ENCODE data around the gene PWP2.
"Not testable (repeated sequence)": the region's sequence is repeated elsewhere in the genome, so short reads cannot be mapped to it uniquely, and the experiment has no call there.

The PWP2 gene

DNA sequence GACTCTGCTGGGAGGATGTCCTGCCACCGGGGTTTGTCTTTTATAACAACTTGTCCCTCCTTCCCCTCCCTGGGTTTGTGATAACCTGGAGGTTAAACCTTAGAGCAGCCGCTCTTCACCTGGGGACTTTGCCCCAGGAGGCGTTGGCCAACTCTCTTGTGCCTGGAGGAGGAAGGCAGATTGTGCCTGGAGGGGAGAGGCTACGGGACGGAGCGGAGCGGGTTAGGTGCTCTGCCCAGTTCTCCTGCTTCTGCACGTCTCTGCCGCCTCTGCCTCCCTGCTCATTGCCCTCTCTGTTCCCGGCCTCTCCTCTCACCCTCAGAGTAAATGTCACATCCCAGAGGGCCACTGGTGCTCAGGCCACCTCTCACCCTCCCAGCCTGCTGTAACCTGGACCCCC is 63.1 kb downstream of the PWP2 start:
- not testable (repeated sequence) for DNase-seq

DNA sequence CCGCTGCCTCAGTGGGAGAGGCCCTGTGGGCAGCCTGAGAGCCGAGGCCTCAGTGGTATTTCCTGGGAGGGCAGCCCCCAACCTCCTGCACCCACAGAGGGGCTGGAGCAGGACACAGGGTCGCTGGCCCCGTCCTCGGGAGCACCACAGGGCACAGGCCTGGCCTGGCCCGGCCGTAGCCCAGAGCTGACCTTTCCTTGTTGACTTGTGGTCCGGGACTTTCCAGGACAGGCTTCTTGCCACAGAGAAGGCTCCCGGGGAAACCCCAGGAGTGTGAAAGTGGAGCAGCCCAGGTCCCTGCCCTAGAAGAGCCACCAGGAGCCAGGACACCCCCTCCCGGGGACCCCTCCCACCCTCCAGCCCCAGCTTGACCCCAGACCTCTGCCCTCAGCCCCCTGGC is 63.7 kb downstream of the PWP2 start:
- DNase-seq, result not testable (repeated sequence)

DNA sequence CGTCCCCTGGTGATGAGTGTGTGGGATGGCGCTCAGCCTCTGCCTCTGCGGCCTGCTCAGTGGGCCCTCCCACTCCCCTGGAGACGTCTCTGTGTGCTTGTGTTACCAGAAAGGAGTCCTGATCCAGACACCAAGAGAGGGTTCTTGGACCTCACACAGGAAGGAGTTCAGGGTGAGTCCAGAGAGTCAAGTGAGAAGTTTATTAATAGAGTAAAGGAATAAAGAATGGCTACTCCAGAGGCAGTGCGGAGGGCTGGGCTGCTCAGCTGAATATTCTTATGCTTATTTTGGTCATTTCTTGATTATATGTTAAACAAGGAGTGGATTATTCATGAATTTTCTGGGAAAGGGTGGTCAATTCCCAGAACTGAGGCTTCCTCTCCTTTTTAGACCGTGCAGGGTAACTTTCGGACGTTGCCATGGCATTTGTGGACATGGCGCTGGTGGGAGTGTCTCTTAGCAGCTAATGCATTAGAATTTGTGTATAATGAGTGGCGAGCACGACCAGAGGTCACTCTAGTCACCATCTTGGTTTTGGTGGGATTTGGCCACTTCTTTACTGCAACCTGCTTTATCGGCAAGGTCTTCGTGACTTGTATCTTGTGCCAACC is 64.9 kb downstream of the PWP2 start:
- DNase-seq, result not testable (repeated sequence)

DNA sequence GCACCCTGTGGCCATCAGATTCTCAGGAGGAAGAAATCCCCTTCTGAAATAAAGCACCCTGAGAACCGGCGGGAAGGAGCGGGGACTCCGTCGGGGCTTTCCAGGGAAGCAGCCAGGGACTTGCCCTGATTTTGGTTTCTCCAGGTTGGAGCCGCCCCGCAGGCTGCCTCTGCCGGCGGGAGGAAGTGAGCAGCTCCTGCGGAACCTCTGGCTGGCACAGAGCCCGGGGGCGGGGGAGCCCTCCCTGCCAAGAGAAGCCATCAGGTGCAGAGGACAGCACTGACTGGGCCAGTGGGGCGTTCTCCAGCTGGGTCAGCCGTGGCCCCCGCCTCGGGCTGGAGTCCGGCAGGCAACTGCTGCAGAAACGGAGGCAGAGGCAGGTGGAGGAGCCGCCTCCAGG is 65.5 kb downstream of the PWP2 start:
- not testable (repeated sequence) for DNase-seq

DNA sequence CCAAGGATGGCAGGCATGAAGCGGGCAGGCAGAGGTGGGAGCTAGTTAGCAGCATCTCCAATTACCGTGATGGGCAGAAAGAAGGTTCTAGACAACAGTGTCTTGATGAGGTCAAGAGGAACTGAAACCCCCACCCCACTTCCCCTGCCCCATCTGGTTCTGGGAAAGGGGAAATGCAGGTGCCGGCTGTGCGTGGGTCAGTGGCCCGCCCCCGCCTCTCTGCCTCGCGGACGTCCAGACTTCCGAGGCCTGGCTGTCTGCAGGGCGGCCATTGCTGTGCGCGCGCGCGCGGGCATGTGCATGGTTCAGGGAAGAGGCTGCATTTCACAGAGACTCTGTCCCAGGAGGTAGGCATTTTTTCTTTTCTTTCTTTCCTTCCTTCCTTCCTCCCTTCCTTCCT is 68.0 kb downstream of the PWP2 start:
- DNase-seq, result not testable (repeated sequence)

DNA sequence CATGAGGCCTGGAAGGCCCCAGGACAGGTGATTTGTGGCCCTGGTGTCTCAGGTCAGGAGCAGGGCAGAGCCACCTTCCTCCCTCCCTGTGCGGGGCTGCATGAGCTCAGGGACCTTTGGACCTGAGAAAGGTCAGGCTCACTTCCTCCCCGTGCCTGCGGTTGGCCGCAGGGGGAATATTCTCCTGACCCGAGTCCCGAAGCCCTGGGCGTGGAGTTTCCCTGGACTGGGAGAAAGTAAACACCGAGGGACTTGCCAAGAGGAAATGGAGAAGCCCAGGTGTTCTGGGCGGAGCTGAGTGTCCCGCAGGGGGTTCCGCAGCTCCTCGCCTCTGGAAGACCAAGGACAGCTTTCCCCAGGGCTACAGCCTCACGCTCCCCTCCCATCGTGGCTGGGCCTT is 68.9 kb downstream of the PWP2 start:
- DNase-seq, result not testable (repeated sequence)

Measured in RPMI8226 (cell line).